Measurements from ENCODE around the gene CERT1.
"Not testable (repeated sequence)": the region's sequence is repeated elsewhere in the genome, so short reads cannot be mapped to it uniquely, and the experiment has no call there.

CERT1 gene

DNA sequence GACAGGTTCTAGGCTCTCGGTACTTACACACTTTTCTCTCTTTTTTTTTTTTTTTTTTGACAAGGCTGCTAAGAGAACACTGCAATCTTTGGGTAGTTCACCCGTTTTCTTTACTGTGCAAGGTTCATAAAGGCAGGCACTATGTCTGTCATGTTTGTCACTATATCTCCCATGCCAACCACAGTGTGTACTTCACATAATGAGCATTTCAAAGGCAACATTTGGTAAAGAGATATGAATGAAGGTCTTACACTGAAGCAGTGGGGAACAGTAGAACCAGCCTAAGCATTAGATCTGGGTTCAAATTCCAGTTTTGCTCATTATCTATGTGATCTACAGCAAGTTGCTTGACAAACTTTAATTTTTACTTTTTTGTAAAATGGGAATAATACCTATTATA is 175.9 kb downstream of the CERT1 start:
- H3K4me3 ChIP-seq (ENCODE audit: low read depth, low read length), result no peak overlapping the region
- TF ChIP-seq, protein P1, sequence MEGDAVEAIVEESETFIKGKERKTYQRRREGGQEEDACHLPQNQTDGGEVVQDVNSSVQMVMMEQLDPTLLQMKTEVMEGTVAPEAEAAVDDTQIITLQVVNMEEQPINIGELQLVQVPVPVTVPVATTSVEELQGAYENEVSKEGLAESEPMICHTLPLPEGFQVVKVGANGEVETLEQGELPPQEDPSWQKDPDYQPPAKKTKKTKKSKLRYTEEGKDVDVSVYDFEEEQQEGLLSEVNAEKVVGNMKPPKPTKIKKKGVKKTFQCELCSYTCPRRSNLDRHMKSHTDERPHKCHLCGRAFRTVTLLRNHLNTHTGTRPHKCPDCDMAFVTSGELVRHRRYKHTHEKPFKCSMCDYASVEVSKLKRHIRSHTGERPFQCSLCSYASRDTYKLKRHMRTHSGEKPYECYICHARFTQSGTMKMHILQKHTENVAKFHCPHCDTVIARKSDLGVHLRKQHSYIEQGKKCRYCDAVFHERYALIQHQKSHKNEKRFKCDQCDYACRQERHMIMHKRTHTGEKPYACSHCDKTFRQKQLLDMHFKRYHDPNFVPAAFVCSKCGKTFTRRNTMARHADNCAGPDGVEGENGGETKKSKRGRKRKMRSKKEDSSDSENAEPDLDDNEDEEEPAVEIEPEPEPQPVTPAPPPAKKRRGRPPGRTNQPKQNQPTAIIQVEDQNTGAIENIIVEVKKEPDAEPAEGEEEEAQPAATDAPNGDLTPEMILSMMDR (IDR thresholded peaks at IDR 0.05; ENCODE audit: borderline replicate concordance, insufficient read depth, low read depth, low read length), result no peak

DNA sequence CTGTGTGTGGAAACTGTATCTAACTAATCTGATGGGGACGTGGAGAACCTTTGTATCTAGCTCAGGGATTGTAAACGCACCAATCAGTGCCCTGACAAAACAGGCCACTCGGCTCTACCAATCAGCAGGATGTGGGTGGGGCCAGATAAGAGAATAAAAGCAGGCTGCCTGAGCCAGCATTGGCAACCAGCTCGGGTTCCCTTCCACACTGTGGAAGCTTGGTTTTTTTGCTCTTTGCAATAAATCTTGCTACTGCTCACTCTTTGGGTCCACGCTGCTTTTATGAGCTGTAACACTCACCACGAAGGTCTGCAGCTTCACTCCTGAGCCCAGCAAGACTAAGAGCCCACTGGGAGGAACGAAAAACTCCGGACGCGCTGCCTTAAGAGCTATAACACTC is 177.0 kb downstream of the CERT1 start:
- H3K4me3 ChIP-seq (ENCODE audit: low read depth, low read length), result not testable (repeated sequence)

DNA sequence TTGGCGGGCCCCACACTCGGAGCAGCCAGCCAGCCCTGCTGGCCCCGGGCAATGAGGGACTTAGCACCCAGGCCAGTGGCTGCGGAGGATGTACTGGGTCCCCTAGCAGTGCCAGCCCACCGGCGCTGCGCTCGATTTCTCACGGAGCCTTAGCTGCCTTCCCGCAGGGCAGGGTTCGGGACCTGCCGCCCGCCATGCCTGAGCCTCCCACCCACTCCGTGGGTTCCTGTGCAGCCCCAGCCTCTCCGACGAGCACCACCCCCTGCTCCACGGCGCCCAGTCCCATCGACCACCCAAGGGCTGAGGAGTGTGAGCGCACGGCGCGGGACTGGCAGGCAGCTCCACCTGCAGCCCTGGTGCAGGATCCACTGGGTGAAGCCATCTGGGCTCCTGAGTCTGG is 177.7 kb downstream of the CERT1 start:
- not testable (repeated sequence) for H3K4me3 ChIP-seq (ENCODE audit: low read depth, low read length)

DNA sequence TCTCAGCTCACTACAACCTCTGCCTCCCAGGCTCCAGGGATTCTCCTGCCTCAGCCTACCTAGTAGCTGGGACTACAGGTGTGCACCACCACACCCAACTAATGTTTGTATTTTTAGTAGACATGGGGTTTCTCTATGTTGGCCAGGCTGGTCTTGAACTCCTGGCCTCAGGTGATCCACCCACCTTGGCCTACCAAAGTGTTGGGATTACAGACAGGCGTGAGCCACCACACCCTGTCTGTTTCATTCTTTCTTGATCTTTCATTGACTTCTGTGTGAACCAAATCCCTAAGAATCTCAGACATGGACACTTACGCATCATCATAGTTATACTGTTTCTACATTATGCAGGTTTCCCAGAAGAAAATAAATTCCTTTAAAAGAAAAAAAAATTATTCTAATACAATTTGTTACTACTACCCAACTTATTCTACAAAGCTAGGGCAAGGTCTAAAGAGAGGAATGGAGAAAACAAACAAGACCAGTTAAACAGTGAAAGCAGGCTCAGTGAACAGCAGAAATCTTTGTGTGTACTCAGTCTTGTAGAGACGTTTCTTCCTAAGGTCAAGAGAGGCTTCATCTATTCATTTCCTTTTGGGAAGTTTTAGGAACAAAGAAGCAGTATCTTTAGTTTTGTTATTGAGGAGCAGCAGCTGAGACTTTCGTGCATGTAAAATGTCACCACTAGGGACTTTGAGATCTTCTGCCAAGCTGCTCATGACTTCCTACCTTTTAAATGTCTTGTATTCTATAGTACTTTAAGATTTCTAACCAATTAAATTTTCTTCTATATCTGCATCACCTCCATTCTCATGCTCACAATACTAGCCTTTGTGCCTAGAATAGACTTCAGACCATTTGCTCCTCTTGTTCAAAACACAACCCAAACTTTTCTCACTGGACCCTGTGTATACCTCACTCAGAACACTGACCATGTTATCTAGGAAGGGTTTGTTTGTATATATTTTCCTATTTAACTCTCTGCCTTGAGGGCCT is 180.0 kb downstream of the CERT1 start:
- H3K4me3 ChIP-seq (ENCODE audit: low read depth, low read length), result no peak overlapping the region
- TF ChIP-seq, protein P1 (IDR thresholded peaks at IDR 0.05; ENCODE audit: borderline replicate concordance, insufficient read depth, low read depth, low read length), result no peak

- H3K4me3 ChIP-seq (ENCODE audit: low read depth, low read length), result no peak overlapping the region
- TF ChIP-seq, protein P1 (IDR thresholded peaks at IDR 0.05; ENCODE audit: borderline replicate concordance, insufficient read depth, low read depth, low read length), result no peak
Observed at GRCh38 chr5:75330404-75330803, 181.0 kb downstream of the CERT1 start.
